ENCODE data around the gene CASKIN1.

The CASKIN1 gene

DNA sequence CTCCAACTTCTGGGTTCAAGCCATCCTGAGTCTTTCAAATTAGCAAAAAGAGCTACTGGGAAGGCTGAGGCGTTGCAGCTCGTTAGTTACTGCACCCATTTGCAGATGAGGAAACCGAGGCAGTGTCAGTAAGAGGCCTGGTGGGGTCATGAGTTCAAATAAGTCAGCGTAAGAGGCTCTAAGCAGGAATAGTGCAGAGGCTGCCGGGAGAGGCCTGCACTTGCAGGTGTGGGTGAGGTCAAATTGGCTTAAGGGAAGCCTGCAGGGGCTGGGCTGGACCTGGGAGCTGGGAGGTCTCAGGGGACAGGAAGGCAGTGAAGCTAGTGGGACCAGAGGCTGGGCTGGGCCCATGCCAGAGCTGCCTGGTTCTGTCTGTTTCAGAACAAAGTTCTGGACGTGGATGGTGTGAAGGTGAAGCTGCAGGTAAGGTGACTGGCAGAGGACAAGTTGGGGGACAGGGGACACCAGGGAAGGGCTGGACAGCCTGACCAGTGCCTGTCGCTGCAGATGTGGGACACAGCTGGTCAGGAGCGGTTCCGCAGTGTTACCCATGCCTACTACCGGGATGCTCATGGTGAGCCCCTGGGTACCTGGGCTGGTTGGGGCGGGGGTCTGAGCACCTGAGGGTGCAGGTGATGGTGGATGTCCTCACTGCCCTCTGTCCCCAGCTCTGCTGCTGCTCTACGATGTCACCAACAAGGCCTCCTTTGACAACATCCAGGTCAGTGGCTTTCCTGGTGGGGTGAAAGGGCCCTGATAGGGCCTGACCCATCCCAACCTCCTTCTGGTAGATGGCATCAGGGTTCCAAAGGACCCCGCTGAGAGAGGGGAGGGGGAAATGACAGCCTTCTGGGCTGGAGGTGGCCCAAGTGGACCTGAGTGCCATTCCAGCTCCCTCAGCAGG, 45.0 kb downstream of the CASKIN1 start:
- DNase-seq (ENCODE audit: extremely low read depth, insufficient read length): peak; percentile 50
- H3K36me3 ChIP-seq (ENCODE audit: control insufficient read depth, insufficient read depth, low read length): peaks cover 23% of the 10 kb centered on the region
- H3K4me3 ChIP-seq (replicated peaks; ENCODE audit: low read depth, low read length): peak overlapping the region; percentile 92
- TF ChIP-seq, protein P1, sequence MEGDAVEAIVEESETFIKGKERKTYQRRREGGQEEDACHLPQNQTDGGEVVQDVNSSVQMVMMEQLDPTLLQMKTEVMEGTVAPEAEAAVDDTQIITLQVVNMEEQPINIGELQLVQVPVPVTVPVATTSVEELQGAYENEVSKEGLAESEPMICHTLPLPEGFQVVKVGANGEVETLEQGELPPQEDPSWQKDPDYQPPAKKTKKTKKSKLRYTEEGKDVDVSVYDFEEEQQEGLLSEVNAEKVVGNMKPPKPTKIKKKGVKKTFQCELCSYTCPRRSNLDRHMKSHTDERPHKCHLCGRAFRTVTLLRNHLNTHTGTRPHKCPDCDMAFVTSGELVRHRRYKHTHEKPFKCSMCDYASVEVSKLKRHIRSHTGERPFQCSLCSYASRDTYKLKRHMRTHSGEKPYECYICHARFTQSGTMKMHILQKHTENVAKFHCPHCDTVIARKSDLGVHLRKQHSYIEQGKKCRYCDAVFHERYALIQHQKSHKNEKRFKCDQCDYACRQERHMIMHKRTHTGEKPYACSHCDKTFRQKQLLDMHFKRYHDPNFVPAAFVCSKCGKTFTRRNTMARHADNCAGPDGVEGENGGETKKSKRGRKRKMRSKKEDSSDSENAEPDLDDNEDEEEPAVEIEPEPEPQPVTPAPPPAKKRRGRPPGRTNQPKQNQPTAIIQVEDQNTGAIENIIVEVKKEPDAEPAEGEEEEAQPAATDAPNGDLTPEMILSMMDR (IDR thresholded peaks at IDR 0.05; ENCODE audit: insufficient read depth, low read length, poor library complexity, severe bottlenecking): no peak
- H3K27me3 ChIP-seq (replicated peaks; ENCODE audit: control insufficient read depth, insufficient read depth, low read length): no peaks in the 10 kb centered on the region

DNA sequence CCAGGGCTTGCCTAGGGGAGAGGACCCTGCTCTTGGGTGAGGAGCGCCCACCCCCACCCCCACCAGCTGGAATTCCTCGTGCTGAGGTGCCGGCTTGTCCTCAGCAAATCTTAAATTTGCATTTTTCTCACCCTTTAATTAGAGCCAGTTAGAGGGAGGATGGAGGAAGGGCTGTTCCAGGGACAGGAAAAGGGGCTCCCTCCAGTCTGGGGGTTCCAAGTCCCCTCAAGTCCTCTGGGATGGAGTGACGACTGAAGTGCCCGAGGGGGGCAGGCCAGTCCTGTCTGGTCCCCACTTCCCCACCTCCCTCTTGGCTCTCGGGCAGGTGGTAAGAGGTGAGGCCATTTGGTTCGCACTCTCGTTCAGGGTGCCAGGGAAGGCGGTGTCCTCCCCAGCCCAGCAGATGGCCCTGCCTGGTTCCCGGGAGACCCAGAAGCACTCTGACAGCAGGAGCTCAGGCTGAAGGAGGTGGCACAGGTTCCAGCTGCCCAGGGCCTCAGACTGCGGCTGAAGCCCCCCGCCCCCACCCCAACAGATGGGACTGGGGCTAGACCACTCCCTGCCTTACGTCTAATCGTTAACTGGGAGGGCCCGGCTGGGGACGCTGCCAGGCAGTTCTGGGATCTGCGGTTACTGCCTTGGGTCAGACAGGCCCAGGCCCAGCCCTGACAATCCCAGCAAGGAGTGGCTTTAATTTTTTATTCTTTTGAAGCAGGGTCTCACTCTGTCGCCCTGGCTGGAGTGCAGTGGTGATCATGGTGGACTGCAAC, 45.8 kb downstream of the CASKIN1 start:
- DNase-seq (ENCODE audit: extremely low read depth, insufficient read length): peak; percentile 68
- TF ChIP-seq, protein P1 (IDR thresholded peaks at IDR 0.05; ENCODE audit: insufficient read depth, low read length, poor library complexity, severe bottlenecking): no peak
- Histone ChIP-seq H3K4me3 (replicated peaks; ENCODE audit: low read depth, low read length) (no peak overlapping the region), H3K27me3 (replicated peaks; ENCODE audit: control insufficient read depth, insufficient read depth, low read length) (no peaks in the 10 kb centered on the region), H3K36me3 (ENCODE audit: control insufficient read depth, insufficient read depth, low read length) (peaks cover 23% of the 10 kb centered on the region)

DNA sequence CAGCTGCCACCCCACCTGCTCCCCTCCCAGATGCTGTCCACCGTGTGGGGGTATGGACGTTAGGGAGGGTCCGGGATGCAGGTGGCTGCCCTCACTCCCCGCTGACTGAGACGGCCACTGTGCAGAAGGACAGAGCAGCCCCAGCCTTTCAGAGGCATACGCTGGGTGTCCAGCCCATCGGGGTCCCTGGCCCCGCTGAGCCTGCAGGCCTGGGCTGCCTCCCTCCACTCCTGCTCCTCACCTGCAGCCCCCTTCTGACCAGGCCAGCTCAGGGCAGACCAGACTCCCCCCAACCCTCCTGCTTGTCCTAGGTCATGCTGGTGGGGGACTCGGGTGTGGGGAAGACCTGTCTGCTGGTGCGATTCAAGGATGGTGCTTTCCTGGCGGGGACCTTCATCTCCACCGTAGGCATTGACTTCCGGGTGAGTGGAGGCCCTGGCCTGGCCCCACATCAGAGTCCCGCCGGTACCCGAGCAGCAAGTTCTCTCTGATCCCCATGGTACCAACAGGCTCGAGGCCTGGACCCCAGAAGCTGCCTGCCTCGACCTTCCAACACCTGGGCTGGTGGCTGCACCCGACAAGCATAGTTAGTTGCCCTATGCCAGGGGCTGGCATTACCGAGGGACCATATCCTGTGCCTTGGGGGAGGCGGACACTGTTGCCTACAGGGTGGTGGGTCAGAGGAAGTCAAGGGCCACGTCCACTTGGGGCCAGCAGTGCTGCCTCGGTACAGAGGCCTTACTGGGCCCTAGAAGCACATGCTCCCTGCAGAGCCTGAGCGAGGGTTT, 46.6 kb downstream of the CASKIN1 start:
- TF ChIP-seq, protein P1 (IDR thresholded peaks at IDR 0.05; ENCODE audit: insufficient read depth, low read length, poor library complexity, severe bottlenecking): no peak
- Histone ChIP-seq H3K36me3 (ENCODE audit: control insufficient read depth, insufficient read depth, low read length) (peaks cover 23% of the 10 kb centered on the region), H3K4me3 (replicated peaks; ENCODE audit: low read depth, low read length) (peak overlapping the region; percentile 45; the same call in 1 of the 2 replicates), H3K27me3 (replicated peaks; ENCODE audit: control insufficient read depth, insufficient read depth, low read length) (no peaks in the 10 kb centered on the region)
- peak; percentile 62 for DNase-seq (ENCODE audit: extremely low read depth, insufficient read length)

DNA sequence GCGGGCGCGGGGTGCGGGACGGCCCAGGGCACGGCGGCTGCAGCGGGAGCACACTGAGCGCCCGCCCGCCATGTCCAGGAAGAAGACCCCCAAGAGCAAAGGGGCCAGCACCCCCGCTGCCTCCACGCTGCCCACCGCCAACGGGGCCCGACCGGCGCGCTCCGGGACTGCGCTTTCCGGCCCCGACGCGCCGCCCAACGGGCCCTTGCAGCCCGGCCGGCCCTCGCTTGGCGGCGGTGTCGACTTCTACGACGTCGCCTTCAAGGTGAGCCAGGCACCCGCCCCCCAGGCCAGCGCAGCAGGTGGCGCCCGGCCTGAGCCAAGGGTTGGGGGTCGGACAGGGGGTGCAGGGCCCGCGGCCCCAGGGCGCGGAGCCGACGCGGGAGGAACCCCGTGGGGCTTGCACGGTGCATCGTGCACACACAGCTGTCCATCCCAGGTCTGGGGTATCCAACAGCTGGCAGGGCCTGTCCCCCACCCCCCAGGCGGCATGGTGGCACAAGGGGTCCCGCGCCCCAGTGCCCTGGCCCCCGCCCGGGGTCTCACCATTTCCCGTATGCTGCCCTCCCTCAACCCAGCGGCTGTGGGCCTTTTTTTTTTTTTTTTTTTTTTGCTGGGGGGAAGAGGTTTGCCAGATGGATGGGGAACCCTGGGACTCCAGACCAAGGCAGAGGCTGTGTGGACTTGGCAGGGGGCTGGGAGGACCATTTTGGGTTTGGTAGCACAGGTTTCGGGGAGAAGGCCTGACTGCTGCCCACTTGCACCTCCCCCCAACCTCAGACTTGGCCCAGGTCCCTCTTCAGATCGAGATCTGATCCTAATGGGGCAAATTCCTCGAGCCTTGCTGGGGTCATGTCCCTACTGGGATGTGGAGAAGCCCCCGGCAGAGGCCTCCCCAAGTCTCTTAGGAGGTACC, 47.4 kb downstream of the CASKIN1 start:
- Histone ChIP-seq H3K27me3 (replicated peaks; ENCODE audit: control insufficient read depth, insufficient read depth, low read length) (no peaks in the 10 kb centered on the region), H3K4me3 (replicated peaks; ENCODE audit: low read depth, low read length) (peak overlapping the region; percentile 45), H3K36me3 (ENCODE audit: control insufficient read depth, insufficient read depth, low read length) (peaks cover 19% of the 10 kb centered on the region)
- TF ChIP-seq, protein P1 (IDR thresholded peaks at IDR 0.05; ENCODE audit: insufficient read depth, low read length, poor library complexity, severe bottlenecking): no peak
- peak; percentile 48 for DNase-seq (ENCODE audit: extremely low read depth, insufficient read length)
